Activated CD4-positive, alpha-beta T cell treated with anti-CD3 and anti-CD28 coated beads, Interleukin-2, amount 50 U/mL, for 48 hours (primary cell): Measurements from ENCODE around the gene MYLK.

ENCODE experiments used
- DNase-seq, 2 experiments: peaks; one replicate each; pipeline ENCODE4 v3.0.0-alpha.2; 2020

MYLK gene

GRCh38 chr3:123576122-123576521 lies 308.0 kb downstream of the MYLK start:
- peak; percentile 13 to 33 for DNase-seq

GRCh38 chr3:123571973-123572365 lies 312.2 kb downstream of the MYLK start:
- DNase-seq, result no peak

- no peak for DNase-seq
Observed at GRCh38 chr3:123571264-123571972, 312.7 kb downstream of the MYLK start.

- DNase-seq, result no peak
Observed at GRCh38 chr3:123568875-123569274, 315.3 kb downstream of the MYLK start.

- no peak for DNase-seq
Observed at GRCh38 chr3:123568034-123568433, 316.1 kb downstream of the MYLK start.

- DNase-seq, result no peak
Observed at GRCh38 chr3:123564056-123564455, 320.1 kb downstream of the MYLK start.

GRCh38 chr3:123562547-123562946 lies 321.6 kb downstream of the MYLK start:
- no peak for DNase-seq

- DNase-seq, result no peak
Observed at GRCh38 chr3:123561188-123561587, 322.9 kb downstream of the MYLK start.
